ENCODE measurements around the gene SORCS3. TPM values are rescaled to one million over a fixed set of nuclear protein-coding genes. Genes with fewer than 3 reads are reported as not detected.

SORCS3 gene
- total and polyA plus RNA-seq, 2 of the 4 experiments (the other 2 are of a cell fraction), result not detected

GRCh38 chr10:104824380-104825006 lies 183.4 kb downstream of the SORCS3 start:
- no peak overlapping the region for H4K8ac ChIP-seq (ENCODE audit: low read depth in 2 of 2, low read length in 2 of 2)
- no peak overlapping the region for H2AFZ ChIP-seq (replicated peaks; ENCODE audit: low read length, poor library complexity)
- H4K91ac ChIP-seq (ENCODE audit: insufficient read depth, low read depth, low read length), result no peak overlapping the region
- H2BK15ac ChIP-seq (ENCODE audit: low read depth, low read length), result no peak overlapping the region
- H3K18ac ChIP-seq (ENCODE audit: low read depth, low read length), result no peak overlapping the region
- TF ChIP-seq ELK1 (IDR thresholded peaks at IDR 0.05; ENCODE audit: borderline replicate concordance, low read depth, low read length) (no peak), CEBPB (IDR thresholded peaks at IDR 0.05; ENCODE audit: low read depth, low read length) (no peak), BHLHE40 (IDR thresholded peaks at IDR 0.05; ENCODE audit: low read depth, low read length) (no peak), MAFK (IDR thresholded peaks at IDR 0.05; ENCODE audit: low read depth, low read length) (no peak), POLR2A (IDR thresholded peaks at IDR 0.05; ENCODE audit: low read depth, low read length) (no peak), CTCF (conservative IDR thresholded peaks at IDR 0.05; ENCODE audit: low read depth, low read length) (no peak)
- H3K4me2 ChIP-seq (ENCODE audit: low read depth, low read length), result no peak overlapping the region
- ATAC-seq (ENCODE audit: low read depth) (no peak), DNase-seq (no peak)
- dilution Hi-C loops (cut with HindIII; ENCODE audit: low sequenced_read_pairs, unreplicated experiment), result no loop called here
- no peak overlapping the region for H3K4ac ChIP-seq (ENCODE audit: low read depth, low read length)
- no peaks in the 10 kb centered on the region for H3K79me1 ChIP-seq (ENCODE audit: low read depth in 1 of 2, low read length in 2 of 2)
- ChIA-PET CTCF (no interaction called here), POLR2A (ENCODE audit: unreplicated experiment) (no interaction called here)
- no peak overlapping the region for H3K56ac ChIP-seq (ENCODE audit: extremely low read depth, insufficient read depth, low read length)
- no peak overlapping the region for H2BK5ac ChIP-seq (ENCODE audit: low read depth, low read length, poor library complexity, severe bottlenecking)
- intact Hi-C loops (cut with micrococcal nuclease), result no loop called here
- no peak overlapping the region for H3K4me3 ChIP-seq (ENCODE audit: insufficient read depth, low read depth, low read length)
- no peaks in the 10 kb centered on the region for H3K27me3 ChIP-seq (ENCODE audit: control insufficient read depth, insufficient read depth, low read length)
- peaks cover 15% of the 10 kb centered on the region for H3K9me3 ChIP-seq (ENCODE audit: control insufficient read depth, insufficient read depth, low read length)
- no TSS peak for BruUV-seq (replicated peaks)
- H4K5ac ChIP-seq (ENCODE audit: low read depth, low read length), result no peak overlapping the region
- 20% methylated on average over 1 of the region's 6 CpGs; no CpG with 5 or more reads in 1 of the 2 experiments for WGBS, 2 experiments (ENCODE audit: extremely low coverage in 2 of 2, insufficient read length in 1 of 2)
- no peak overlapping the region for H3K14ac ChIP-seq (replicated peaks; ENCODE audit: low read depth, low read length)
- in situ Hi-C loops (cut with MboI; ENCODE audit: low sequenced_read_pairs), result no loop called here
- no peak overlapping the region for H2AK9ac ChIP-seq (replicated peaks; ENCODE audit: low read depth, low read length, poor library complexity)
- no peak overlapping the region for H2BK120ac ChIP-seq (ENCODE audit: low read depth, low read length)
- H3K4me1 ChIP-seq (ENCODE audit: control insufficient read depth, insufficient read depth, low read length), result no peaks in the 10 kb centered on the region
- no peaks in the 10 kb centered on the region for H3K36me3 ChIP-seq (ENCODE audit: control insufficient read depth, insufficient read depth, low read length)
- H3K9me1 ChIP-seq (ENCODE audit: insufficient read depth, low read length), result no peaks in the 10 kb centered on the region
- no peak overlapping the region for H2AK5ac ChIP-seq (ENCODE audit: low read depth, low read length)
- H3K27ac ChIP-seq (ENCODE audit: insufficient read depth, low read length), result no peak overlapping the region
- no peak overlapping the region for H3K9ac ChIP-seq (ENCODE audit: low read depth, low read length)
- no peaks in the 10 kb centered on the region for H4K20me1 ChIP-seq (ENCODE audit: insufficient read depth, low read length)
- no peak overlapping the region for H3K23ac ChIP-seq (ENCODE audit: low read depth, low read length)
- no peak overlapping the region for H2BK20ac ChIP-seq (ENCODE audit: low read depth, low read length)

All from IMR-90 (cell line).